ENCODE results near the gene TMEM59L. TPM values are rescaled to one million over a fixed set of nuclear protein-coding genes. Genes with fewer than 3 reads are reported as not detected.

The TMEM59L gene
- total and polyA plus RNA-seq, 10 of the 15 experiments (the other 5 are each of a cell fraction or from before 2014, with no cell fraction given): 0.06 TPM; not detected in 9

DNA sequence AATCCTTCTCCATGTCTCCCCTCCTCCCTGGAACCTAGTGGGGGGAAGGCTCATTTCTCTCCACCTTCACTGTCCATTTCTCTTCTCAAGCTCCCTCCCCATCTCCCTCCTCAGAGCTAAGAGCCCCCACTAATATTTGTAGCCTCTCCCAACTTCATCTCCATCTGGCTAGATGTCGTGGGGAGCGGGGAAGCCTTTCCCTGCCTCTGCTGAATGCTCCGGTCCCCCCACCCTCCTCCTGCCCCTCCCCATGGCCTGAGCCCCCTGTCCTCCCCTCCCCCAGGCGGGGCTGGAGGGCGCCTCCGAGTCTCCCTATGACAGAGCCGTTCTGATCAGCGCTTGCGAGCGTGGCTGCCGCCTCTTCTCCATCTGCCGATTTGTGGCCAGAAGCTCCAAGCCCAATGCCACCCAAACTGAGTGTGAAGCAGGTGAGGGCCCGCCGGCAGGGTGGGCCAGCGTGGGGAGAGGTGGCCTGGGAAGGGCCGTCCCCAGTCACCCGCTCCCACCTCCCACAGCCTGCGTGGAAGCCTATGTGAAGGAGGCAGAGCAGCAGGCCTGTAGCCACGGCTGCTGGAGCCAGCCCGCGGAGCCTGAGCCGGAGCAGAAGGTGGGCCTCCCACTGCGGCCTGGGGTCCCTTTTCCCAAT is 1.0 kb downstream of the TMEM59L start:
- H3K79me2 ChIP-seq (ENCODE audit: control insufficient read depth, insufficient read depth, low read length): no peaks in the 10 kb centered on the region
- no peaks in the 10 kb centered on the region for H3K9me3 ChIP-seq (replicated peaks; ENCODE audit: control insufficient read depth, insufficient read depth, low read length)
- ChIA-PET SMC1A (ENCODE audit: uncharacterized antibody, unreplicated experiment) (no interaction called here), POLR2A (no interaction called here), CTCF (no interaction called here), RAD21 (ENCODE audit: unreplicated experiment) (no interaction called here)
- H3K4me1 ChIP-seq (ENCODE audit: control insufficient read depth, insufficient read depth, low read length): no peaks in the 10 kb centered on the region
- ATAC-seq: no peak
- no peak overlapping the region for H3K4me2 ChIP-seq (ENCODE audit: control insufficient read depth, insufficient read depth)
- WGBS (ENCODE audit: insufficient coverage, insufficient replicate concordance, low lambda C conversion rate, missing lambda C conversion rate): 46% methylated on average over 17 of the region's 23 CpGs
- H3K36me3 ChIP-seq (ENCODE audit: control insufficient read depth in 2 of 2, insufficient read depth in 2 of 2, low read length in 1 of 2): no peaks in the 10 kb centered on the region
- no peak overlapping the region for H3K9ac ChIP-seq (ENCODE audit: control insufficient read depth, insufficient read depth, low read length)
- no peak overlapping the region for H3K27ac ChIP-seq (ENCODE audit: control insufficient read depth, insufficient read depth)
- BruUV-seq (replicated peaks): no TSS peak
- in situ Hi-C loops (cut with MboI): no loop called here
- no peak for DNase-seq (ENCODE audit: low read depth, low spot score)
- H2AFZ ChIP-seq (ENCODE audit: control insufficient read depth, low read depth, low read length): no peak overlapping the region
- intact Hi-C loops (cut with micrococcal nuclease; ENCODE audit: unreplicated experiment): no loop called here
- FAIRE-seq: no peak
- no peak overlapping the region for H3K4me3 ChIP-seq
- H4K20me1 ChIP-seq (ENCODE audit: control insufficient read depth, insufficient read depth): peaks cover 2% of the 10 kb centered on the region; the same call in 1 of the 2 replicates
- peaks cover 15 to 25% of the 10 kb centered on the region in 2 experiments for H3K27me3 ChIP-seq (replicated peaks in 1 of 2; ENCODE audit: control insufficient read depth in 2 of 2, insufficient read depth in 2 of 2, low read length in 1 of 2)
- TF ChIP-seq, protein P1, sequence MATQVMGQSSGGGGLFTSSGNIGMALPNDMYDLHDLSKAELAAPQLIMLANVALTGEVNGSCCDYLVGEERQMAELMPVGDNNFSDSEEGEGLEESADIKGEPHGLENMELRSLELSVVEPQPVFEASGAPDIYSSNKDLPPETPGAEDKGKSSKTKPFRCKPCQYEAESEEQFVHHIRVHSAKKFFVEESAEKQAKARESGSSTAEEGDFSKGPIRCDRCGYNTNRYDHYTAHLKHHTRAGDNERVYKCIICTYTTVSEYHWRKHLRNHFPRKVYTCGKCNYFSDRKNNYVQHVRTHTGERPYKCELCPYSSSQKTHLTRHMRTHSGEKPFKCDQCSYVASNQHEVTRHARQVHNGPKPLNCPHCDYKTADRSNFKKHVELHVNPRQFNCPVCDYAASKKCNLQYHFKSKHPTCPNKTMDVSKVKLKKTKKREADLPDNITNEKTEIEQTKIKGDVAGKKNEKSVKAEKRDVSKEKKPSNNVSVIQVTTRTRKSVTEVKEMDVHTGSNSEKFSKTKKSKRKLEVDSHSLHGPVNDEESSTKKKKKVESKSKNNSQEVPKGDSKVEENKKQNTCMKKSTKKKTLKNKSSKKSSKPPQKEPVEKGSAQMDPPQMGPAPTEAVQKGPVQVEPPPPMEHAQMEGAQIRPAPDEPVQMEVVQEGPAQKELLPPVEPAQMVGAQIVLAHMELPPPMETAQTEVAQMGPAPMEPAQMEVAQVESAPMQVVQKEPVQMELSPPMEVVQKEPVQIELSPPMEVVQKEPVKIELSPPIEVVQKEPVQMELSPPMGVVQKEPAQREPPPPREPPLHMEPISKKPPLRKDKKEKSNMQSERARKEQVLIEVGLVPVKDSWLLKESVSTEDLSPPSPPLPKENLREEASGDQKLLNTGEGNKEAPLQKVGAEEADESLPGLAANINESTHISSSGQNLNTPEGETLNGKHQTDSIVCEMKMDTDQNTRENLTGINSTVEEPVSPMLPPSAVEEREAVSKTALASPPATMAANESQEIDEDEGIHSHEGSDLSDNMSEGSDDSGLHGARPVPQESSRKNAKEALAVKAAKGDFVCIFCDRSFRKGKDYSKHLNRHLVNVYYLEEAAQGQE (IDR thresholded peaks at IDR 0.05; ENCODE audit: low read depth, low read length): no peak
- TF ChIP-seq POLR2AphosphoS2 (IDR thresholded peaks at IDR 0.05; ENCODE audit: low read depth, low read length) (no peak), ASH2L (IDR thresholded peaks at IDR 0.05; ENCODE audit: borderline replicate concordance, low read depth) (no peak), RELA (IDR thresholded peaks at IDR 0.05; ENCODE audit: borderline replicate concordance, partially characterized antibody) (no peak), EGR1 (IDR thresholded peaks at IDR 0.05; ENCODE audit: borderline replicate concordance in 1 of 2, low read depth in 2 of 2, low read length in 2 of 2) (no peak), FOXM1 (IDR thresholded peaks at IDR 0.05; ENCODE audit: low read depth, low read length) (no peak), CBX3 (IDR thresholded peaks at IDR 0.05; ENCODE audit: borderline replicate concordance, low read depth) (no peak), GABPA (IDR thresholded peaks at IDR 0.05; ENCODE audit: low read depth) (no peak), LARP7 (IDR thresholded peaks at IDR 0.05) (no peak), KDM1A (IDR thresholded peaks at IDR 0.05; ENCODE audit: borderline replicate concordance) (no peak), BACH1 (IDR thresholded peaks at IDR 0.05; ENCODE audit: borderline replicate concordance) (no peak), ZNF24 (IDR thresholded peaks at IDR 0.05) (no peak), STAT1 (conservative IDR thresholded peaks at IDR 0.05) (no peak), ZNF207 (IDR thresholded peaks at IDR 0.05; ENCODE audit: borderline replicate concordance) (no peak)
- TF ChIP-seq, protein P2, sequence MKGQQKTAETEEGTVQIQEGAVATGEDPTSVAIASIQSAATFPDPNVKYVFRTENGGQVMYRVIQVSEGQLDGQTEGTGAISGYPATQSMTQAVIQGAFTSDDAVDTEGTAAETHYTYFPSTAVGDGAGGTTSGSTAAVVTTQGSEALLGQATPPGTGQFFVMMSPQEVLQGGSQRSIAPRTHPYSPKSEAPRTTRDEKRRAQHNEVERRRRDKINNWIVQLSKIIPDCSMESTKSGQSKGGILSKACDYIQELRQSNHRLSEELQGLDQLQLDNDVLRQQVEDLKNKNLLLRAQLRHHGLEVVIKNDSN (IDR thresholded peaks at IDR 0.05; ENCODE audit: borderline replicate concordance, extremely low read length, insufficient read depth, low read depth, low read length): no peak
- TF ChIP-seq, protein P3, sequence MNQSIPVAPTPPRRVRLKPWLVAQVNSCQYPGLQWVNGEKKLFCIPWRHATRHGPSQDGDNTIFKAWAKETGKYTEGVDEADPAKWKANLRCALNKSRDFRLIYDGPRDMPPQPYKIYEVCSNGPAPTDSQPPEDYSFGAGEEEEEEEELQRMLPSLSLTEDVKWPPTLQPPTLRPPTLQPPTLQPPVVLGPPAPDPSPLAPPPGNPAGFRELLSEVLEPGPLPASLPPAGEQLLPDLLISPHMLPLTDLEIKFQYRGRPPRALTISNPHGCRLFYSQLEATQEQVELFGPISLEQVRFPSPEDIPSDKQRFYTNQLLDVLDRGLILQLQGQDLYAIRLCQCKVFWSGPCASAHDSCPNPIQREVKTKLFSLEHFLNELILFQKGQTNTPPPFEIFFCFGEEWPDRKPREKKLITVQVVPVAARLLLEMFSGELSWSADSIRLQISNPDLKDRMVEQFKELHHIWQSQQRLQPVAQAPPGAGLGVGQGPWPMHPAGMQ (IDR thresholded peaks at IDR 0.05; ENCODE audit: borderline replicate concordance): no peak
